ENCODE results near the gene DLGAP1. TPM values are rescaled to one million over a fixed set of nuclear protein-coding genes. Genes with fewer than 3 reads are reported as not detected.

The DLGAP1 gene
- total RNA-seq, 1 experiment from 2014 or later = 0.07 TPM

- no TSS peak for BruUV-seq (replicated peaks)
- Histone ChIP-seq H3K9me3 (no peaks in the 10 kb centered on the region), H3K36me3 (ENCODE audit: control insufficient read depth, insufficient read depth, low read length) (no peaks in the 10 kb centered on the region), H3K4me1 (no peaks in the 10 kb centered on the region), H3K27me3 (replicated peaks; ENCODE audit: control insufficient read depth, insufficient read depth, low read length) (no peaks in the 10 kb centered on the region), H3K4me3 (ENCODE audit: low read depth, low read length) (no peak overlapping the region)
- H3K36me3 Mint-ChIP-seq (ENCODE audit: insufficient read depth, unreplicated experiment) = no peaks in the 10 kb centered on the region
- H3K4me3 Mint-ChIP-seq (ENCODE audit: unreplicated experiment) = no peak overlapping the region
- CTCF ChIA-PET = no interaction called here
- POLR2A ChIA-PET = no interaction called here
- intact Hi-C loops (cut with micrococcal nuclease; ENCODE audit: unreplicated experiment) = no loop called here
- peaks cover 3% of the 10 kb centered on the region for H3K27me3 Mint-ChIP-seq (ENCODE audit: insufficient read depth, unreplicated experiment)
- H3K9me3 Mint-ChIP-seq (ENCODE audit: unreplicated experiment) = no peaks in the 10 kb centered on the region
- no peak for TF ChIP-seq CTCF (IDR thresholded peaks at IDR 0.05; ENCODE audit: insufficient read depth in 1 of 2, low read depth in 1 of 2, low read length in 1 of 2, severe bottlenecking in 1 of 2, unreplicated experiment in 1 of 2)
- no peak for DNase-seq
- no peak overlapping the region for H3K27ac Mint-ChIP-seq (ENCODE audit: unreplicated experiment)
- no peaks in the 10 kb centered on the region for H3K4me1 Mint-ChIP-seq (ENCODE audit: low read depth, unreplicated experiment)
Observed at GRCh38 chr18:3914109-3914508, 541.0 kb downstream of the DLGAP1 start.

- no peaks in the 10 kb centered on the region for H3K9me3 Mint-ChIP-seq (ENCODE audit: unreplicated experiment)
- DNase-seq = no peak
- intact Hi-C loops (cut with micrococcal nuclease; ENCODE audit: unreplicated experiment) = no loop called here
- H3K36me3 Mint-ChIP-seq (ENCODE audit: insufficient read depth, unreplicated experiment) = no peaks in the 10 kb centered on the region
- Histone ChIP-seq H3K36me3 (ENCODE audit: control insufficient read depth, insufficient read depth, low read length) (no peaks in the 10 kb centered on the region), H3K4me3 (ENCODE audit: low read depth, low read length) (no peak overlapping the region), H3K27me3 (replicated peaks; ENCODE audit: control insufficient read depth, insufficient read depth, low read length) (no peaks in the 10 kb centered on the region), H3K9me3 (no peaks in the 10 kb centered on the region), H3K4me1 (peaks cover 3% of the 10 kb centered on the region)
- CTCF ChIA-PET = no interaction called here
- H3K27me3 Mint-ChIP-seq (ENCODE audit: insufficient read depth, unreplicated experiment) = no peaks in the 10 kb centered on the region
- POLR2A ChIA-PET = no interaction called here
- H3K27ac Mint-ChIP-seq (ENCODE audit: unreplicated experiment) = no peak overlapping the region
- H3K4me1 Mint-ChIP-seq (ENCODE audit: low read depth, unreplicated experiment) = peaks cover under 1% of the 10 kb centered on the region
- no peak overlapping the region for H3K4me3 Mint-ChIP-seq (ENCODE audit: unreplicated experiment)
- no TSS peak for BruUV-seq (replicated peaks)
- TF ChIP-seq CTCF (IDR thresholded peaks at IDR 0.05; ENCODE audit: insufficient read depth in 1 of 2, low read depth in 1 of 2, low read length in 1 of 2, severe bottlenecking in 1 of 2, unreplicated experiment in 1 of 2) = no peak
Observed at GRCh38 chr18:3912705-3913104, 542.4 kb downstream of the DLGAP1 start.

- no peaks in the 10 kb centered on the region for H3K9me3 ChIP-seq
- H3K36me3 ChIP-seq (ENCODE audit: control insufficient read depth, insufficient read depth, low read length) = no peaks in the 10 kb centered on the region
- DNase-seq = no peak
- Mint-ChIP-seq H3K4me1 (ENCODE audit: low read depth, unreplicated experiment) (peaks cover 9% of the 10 kb centered on the region), H3K9me3 (ENCODE audit: unreplicated experiment) (no peaks in the 10 kb centered on the region), H3K36me3 (ENCODE audit: insufficient read depth, unreplicated experiment) (no peaks in the 10 kb centered on the region), H3K27ac (ENCODE audit: unreplicated experiment) (no peak overlapping the region), H3K27me3 (ENCODE audit: insufficient read depth, unreplicated experiment) (no peaks in the 10 kb centered on the region), H3K4me3 (ENCODE audit: unreplicated experiment) (no peak overlapping the region)
- intact Hi-C loops (cut with micrococcal nuclease; ENCODE audit: unreplicated experiment) = no loop called here
- H3K4me1 ChIP-seq = peaks cover 16% of the 10 kb centered on the region
- no peaks in the 10 kb centered on the region for H3K27me3 ChIP-seq (replicated peaks; ENCODE audit: control insufficient read depth, insufficient read depth, low read length)
- CTCF ChIA-PET = no interaction called here
- H3K4me3 ChIP-seq (ENCODE audit: low read depth, low read length) = no peak overlapping the region
- POLR2A ChIA-PET = no interaction called here
- no peak for TF ChIP-seq CTCF (IDR thresholded peaks at IDR 0.05; ENCODE audit: insufficient read depth in 1 of 2, low read depth in 1 of 2, low read length in 1 of 2, severe bottlenecking in 1 of 2, unreplicated experiment in 1 of 2)
- BruUV-seq (replicated peaks) = no TSS peak
Observed at GRCh38 chr18:3911413-3911812, 543.7 kb downstream of the DLGAP1 start.

All from Caco-2 (cell line).